NCI-H1105 (cell line): ENCODE measurements around the gene HPSE2.
"Not testable (repeated sequence)": the region's sequence is repeated elsewhere in the genome, so short reads cannot be mapped to it uniquely, and the experiment has no call there.

ENCODE experiments used
- DNase-seq: peaks from one replicate; lab custom pipeline; 2025; lab: John Stamatoyannopoulos, UW

Gene HPSE2

DNA sequence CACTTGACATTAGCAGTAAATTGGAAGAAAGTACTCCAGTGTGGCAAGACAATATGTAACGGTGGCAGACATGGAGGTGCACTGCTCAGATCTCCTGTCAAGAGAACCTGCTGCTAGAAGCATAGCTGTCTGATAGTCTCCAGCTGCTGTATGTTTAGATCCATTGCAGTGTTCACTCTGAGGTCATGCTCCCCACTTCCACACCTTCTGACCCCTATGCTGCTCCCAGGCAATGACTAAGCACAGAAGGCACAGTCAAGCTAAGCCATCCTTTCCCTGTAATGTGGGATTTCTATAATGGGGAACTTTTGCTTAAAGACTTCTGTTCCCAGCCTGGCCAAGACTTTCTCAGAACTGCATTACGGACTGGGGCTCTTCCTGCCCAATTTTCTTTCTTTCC is 315.8 kb downstream of the HPSE2 start:
- no peak for DNase-seq

DNA sequence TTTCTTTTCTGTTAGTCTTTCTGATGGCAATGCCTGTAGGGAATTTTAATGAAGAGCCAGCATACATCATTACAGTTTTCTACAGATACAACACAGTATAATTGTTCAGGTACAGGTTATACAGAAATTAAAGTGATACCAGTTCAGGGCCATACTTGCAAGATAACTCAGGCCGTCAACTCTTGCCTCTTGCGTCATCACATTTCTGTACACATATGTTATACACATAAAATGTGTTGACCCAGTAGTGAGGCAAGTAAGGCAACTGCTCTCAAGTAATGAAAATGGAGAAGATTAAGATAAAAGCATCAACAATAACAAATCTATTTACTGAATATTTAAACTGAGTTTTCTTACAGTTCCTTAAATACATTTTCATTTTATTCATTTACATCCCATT is 317.8 kb downstream of the HPSE2 start:
- no peak for DNase-seq

DNA sequence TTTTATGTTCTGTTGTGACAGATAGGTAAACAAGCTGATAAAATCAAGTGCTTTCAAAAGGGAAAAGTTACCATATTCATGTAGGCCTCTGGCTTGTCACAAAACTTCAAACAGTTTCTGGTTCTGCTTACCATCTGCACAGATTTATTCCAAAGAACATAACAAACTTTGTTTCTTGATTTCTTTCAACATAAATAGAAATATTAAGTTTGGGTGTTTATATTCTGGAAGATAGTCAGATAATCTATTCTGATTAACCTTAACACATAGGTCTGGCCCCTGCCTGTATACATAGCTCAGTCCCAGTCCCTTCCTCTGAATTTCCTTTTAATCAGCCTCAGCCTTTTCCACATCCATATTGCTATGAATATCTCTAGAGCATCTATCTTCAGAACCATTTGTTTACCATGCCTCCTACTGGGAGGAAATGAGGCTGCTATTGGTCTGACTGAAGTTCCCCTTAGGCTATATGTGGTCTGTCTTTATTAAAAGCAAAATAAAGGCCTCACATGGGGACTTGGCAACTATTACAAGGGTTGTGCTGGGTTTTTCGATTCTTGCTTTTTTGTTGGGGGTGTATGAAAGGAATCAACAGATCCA is 319.0 kb downstream of the HPSE2 start:
- DNase-seq: no peak

DNA sequence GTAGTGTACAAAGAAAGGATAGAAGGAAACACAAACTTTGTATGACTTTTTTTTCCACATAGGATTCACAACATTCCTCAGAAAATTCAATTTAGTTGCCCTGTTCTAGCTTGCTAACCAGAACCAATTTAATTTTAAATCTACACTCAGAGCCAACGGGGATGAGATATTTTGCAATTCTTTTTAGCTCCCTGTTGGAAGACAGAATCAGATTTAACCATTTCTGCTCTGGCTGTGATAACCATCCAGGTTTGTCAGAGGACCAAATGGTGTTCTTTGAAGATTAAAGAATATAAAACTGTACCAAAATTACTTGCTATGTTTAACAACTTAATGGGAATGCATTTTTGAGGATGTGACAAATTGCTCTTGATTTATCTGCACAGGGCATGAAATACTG is 319.7 kb downstream of the HPSE2 start:
- no peak for DNase-seq

DNA sequence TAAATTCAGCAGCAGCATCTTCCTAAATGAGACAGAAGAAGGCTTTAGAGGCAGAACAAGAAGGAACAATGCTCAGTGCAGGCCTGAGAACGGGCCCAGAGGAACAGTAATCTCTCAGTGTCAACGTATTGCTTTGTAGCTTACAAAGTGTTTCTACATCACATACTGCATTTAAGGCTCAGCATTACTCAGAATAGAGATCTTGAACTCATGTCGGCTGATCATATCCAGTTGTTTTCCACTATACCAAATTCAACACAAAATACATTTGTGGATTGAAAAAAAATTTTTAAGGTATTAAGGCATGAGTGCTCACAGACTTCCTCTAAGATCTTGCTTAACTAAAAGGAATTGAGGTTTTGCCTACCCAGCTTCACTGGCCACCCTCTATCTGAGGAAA is 325.1 kb downstream of the HPSE2 start:
- DNase-seq: no peak

DNA sequence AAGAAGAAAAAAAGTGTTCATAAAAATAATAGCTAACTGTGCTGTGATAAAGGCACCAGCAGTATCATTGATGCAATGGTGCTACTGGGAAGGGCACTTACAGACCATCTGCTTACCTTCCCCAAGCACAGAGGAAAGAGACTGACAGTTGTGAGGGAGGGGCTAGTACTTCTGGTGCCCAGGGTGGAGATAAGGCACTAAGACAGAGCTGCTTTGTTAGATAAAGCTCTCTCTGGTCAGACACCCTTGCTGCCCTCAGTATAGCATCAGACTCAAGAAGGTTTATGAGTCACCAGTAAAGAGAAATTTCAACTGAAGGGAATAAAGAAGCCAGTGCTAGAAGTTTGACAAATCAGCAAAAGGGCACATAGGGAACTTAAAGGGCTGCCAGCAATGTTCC is 325.6 kb downstream of the HPSE2 start:
- no peak for DNase-seq

DNA sequence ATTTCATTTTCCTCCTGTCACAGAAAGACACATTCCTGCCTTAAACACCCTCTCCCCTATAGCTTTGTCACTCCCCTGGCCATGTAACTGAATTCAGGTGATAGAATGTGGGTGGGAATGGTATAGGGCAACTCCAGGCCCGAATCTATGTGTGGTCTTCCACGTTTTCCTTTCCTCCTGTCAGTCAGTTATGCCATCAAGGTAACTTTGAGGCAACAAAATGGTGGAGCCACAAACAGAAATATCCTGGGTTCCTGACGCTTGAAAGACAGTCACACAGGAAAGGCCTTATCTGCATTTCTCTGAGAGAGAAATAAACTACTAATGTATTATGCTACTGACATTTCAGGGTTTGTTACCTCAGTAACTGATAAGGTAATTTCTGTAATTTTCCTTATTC is 326.8 kb downstream of the HPSE2 start:
- DNase-seq: no peak

DNA sequence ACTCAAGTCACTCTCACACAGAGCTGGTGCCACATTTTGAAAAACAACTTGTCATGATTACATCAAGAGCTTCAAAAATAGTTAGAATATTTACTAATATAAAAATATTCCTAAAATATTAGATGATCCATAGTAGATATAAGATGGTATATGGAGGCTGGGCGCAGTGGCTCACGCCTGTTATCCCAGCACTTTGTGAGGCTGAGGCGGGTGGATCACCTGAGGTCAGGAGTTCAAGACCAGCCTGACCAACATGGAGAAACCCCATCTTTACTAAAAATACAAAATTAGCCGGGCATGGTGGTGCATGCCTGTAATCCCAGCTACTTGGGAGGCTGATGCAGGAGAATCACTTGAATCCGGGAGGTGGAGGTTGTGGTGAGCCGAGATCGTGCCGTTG is 327.4 kb downstream of the HPSE2 start:
- not testable (repeated sequence) for DNase-seq

DNA sequence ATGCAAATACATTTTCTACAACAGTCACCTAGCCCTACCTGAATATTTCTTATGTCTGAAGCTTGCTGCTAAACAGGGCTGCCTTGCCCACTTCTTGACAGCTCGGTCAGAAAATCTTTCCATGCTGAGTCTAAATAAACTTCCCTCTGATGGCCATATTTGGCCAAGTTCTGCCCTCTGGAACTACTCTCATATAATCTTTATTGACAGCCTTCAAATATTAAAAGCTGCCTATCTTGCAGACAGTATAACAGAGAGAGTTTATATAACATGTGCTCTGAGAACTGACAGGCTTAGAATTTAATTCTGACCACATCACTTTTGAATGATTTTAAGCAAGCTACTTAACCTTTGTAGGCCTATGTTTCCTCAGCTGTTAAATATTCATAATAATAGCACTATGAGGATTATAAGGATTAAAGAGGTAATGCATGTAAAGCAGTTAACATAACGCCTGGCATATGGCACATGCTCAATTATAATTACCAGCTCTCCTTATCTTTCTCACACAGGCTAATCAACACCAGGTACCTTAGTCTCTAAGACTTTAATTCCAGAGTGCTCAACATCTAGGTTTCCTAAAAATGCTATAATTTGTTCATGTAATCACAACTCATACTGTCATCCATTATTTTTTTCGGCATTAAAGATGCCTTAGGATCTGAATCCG is 334.1 kb downstream of the HPSE2 start:
- DNase-seq: no peak

DNA sequence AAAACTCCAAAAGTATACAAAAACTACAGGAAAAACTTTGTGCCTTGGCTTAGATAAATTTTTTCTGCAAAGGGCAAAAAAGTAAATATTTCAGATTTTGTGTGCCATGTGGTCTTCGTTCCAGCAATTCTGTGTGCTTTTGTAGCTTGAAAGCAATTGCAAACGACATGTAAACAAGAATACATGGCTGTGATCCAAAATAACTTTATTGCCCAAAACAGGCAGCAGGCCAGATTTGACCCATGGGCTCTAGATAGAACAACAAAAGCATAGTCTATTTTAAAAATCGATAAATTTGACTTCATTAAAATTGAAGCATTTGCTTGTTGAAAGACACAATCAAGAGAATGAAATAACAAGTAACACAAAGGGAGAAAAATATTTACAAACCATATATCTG is 336.6 kb downstream of the HPSE2 start:
- DNase-seq: peak; percentile 9

DNA sequence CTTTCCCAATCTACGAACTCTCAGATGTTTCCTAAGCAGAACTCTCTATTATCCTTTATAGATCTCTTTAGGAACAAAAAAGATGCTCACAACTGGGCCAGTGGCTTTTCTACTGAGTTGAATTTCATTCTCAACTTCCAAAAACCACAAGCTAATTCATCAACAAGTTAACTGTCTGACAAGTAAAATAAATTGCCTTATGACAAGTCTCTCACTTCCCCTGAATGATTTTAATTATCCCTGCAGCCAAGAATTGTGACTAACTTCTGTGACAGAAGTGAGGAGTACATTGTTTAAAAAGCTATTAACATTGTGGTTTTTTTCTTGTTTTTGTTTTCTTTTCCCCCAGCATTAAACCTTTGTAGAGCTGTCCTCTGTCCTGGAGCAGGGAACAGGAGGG is 343.1 kb downstream of the HPSE2 start:
- DNase-seq: no peak

DNA sequence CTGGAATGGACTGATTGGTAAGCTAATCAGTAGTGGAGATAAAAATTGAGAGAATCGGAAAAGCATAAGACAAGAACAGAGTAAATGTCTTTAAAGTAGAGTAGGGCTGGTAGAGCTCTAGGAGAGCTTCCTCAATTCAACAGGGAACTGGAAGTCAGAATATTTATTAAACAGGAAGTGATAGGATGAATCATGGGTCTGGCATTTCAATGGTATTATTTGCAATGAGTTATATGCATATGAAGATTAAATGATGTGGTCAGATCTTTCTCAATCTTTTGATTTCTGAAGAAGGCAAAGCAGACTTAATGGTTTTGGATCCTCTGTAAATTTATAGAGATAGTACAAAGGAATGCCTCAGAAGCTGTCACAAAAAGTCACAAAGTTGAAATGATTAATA is 349.0 kb downstream of the HPSE2 start:
- DNase-seq: no peak

DNA sequence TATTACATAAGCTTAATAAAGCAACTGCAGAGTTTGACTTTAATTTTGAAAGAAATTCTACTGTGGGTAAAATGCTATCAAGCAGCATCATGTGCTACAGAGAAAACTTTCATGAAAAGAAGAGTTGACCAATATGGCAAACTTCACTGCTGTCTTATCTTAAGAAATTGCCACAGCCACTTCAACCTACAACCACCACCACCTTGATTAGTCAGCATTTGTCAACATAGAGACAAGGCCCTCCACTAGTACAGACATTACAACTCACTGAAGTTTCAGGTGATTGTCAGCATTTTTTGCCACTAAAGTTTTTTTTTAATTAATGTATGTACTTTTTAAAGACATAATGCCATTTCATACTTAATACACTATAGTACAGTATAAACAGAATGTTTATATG is 350.3 kb downstream of the HPSE2 start:
- no peak for DNase-seq

DNA sequence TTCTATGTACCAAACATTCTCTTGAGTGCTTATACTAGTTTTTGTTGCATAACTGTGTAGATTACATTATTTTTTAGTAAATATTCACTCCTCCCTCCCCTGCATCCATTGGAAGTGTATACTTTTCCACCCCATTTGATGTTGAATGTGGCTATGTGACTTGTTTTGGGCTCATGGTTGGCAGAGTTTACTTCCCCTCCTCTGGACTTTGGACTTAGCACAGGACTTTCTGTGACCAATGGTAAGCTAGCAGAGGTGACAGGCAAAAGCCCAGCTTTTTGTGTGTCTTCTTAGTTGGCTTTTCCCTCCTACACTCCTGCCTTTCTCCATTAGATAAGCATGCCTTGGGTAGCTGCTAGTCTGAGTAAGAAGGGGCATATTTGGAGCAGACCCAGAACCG is 353.9 kb downstream of the HPSE2 start:
- no peak for DNase-seq

DNA sequence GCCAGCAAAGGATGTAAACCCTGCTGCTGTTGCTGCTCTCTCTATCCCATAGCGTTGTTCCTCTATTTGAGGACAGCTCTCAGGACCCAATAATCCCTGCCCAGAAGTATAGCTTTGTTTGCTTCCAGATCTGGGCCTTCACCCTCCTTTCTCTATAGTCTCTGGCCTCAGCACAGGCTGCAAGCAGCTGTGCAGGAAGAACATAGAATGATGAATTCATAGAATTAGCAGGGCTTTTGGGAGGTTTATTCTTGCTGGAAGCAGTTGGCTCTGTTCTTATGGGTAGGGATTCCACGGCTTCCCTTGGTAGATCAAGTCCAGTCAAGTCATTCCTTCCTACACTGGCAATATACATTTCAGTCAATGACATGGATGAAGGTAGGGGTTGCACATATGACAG is 354.7 kb downstream of the HPSE2 start:
- DNase-seq: no peak

DNA sequence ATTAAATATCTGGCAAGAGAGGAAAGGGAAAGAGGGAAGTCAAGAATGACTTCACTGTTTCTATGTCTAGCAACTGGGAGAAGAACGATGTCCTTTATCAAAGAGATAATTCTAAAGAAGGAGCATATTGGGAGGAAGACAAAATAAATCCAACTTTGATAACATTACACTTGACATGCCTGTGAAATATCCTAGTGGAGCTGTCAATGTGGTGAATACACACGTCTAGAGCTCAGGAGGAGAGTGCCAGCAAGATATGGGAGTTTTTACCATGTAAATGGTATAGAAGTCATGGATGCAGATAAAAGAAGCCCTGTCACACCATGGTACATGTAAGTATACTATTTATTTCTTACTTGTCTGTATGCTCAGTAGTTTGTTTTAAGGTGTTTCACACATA is 356.7 kb downstream of the HPSE2 start:
- no peak for DNase-seq

DNA sequence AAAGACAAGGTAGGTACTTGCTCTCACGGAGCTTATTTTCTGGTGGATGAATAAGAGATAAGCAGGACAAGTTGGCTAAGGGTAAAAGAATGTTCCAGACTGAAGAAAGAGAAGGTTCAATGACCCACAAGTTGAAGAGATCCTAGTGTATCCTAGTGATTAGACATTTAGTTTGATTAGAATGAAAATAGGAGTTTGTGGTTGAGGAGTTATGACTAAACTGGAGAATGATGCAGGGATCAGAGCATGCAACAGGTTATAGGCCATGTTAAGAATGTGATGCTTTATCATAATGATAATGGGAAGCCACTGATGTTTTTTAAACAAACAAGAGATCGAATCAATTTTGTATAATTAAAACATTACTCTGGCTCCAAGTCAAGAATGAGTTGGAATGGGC is 357.2 kb downstream of the HPSE2 start:
- DNase-seq: no peak

DNA sequence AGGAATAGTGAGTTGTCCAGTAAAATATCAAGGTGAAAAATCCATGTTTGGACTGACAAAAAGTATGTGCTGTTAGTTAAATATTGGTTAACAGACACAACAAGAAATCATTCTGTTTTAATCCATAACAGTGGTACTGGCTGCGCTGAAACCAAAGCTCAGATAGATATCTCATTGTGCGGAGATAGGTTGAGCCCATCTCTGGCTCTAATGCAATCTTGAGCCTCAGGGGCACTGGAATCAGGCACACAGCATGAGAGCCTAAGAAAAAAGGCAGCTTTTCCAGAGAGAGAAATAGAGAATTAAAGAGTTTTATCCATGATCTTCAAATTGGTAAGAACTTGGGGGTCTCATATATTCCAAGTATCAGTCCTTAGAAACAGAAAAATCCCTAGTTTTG is 373.7 kb downstream of the HPSE2 start:
- DNase-seq: no peak

DNA sequence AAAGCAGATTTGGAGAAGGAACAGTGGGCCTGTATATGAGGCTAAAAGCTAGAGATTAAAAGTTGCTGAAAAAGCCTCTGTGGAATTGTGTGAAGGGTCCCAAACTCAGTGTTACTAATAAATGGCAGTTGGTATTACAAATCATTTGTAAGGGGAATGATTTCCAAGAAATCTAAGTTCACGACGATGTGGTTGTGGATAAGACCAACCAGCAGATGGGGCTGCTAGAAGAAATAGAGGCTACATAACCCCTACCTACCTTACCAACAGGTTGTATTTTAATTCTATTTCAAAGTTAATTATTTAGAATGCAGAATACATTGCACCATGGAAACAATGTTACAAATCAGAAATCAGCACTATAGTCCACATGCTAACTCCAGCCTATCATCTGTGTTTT is 377.1 kb downstream of the HPSE2 start:
- no peak for DNase-seq

DNA sequence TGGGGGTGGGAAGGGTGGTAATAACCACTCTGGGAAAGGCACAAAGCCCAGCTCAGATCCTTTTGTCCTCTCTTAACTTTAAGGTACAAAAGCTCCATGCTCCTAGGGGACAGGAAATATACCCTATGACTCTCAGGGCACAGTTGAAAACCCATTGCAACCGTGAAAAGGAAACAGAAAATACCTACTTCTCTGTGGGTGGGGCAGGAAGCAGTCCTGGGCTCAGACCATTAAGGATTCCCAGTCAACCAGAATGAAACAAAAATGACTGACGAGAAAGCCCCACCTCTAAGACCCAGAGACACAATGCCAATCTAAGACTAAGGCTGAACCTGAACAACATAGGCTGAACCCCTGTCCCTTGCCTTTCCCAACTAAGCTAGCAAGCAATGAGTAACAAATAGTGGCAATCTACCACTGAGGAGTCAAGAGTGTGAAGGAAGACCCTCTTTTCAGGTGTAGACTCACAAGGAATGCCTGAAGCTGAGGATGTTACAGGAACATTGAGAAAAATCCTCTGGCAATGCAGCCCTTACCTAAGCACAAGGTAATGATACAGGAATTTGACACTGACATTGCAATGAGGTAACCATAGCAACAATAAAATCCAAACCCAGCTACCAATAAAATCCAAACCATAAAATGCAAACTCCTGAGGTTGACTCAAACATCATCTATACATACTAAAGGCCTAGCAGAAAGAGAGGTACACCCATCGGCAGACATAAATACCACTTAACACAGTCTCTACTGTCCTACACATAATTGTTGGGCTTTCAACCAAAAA is 380.1 kb downstream of the HPSE2 start:
- DNase-seq: no peak

DNA sequence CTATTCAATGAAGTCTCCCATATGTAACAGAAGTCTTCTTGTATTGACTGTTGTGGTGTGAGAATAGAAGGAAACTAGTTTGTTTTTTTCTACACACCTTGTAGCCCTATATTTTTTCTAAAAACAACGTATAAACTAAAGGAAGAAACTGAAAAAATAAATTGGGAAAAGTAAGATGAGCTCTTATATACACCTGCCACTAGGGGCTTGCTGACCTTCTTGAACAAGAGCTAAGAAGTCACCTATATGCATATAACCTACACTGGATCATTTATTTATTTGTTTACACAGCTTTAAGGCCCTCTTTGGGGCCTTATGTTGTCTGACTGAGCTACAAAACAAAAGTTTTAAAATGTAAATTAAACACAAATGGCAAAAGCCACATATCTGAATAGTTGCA is 383.0 kb downstream of the HPSE2 start:
- no peak for DNase-seq

DNA sequence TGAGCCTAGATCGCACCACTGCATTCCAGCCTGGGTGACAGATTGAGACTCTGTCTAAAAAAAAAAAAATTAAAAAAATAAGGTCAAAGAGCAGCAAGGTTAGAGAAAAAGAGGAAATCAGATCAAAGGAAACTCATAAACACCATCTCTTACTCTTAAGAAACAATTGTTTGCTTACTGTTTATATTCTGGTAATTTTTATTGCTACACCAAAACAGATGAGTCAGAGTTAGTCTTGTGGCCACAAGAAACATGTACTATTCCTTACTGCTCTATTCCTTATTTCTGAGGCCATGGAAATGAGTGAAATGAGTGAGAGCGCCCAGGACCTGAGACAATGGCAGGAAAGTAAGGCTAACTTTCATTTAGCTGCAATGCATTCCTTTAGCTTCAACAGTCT is 387.3 kb downstream of the HPSE2 start:
- no peak for DNase-seq

DNA sequence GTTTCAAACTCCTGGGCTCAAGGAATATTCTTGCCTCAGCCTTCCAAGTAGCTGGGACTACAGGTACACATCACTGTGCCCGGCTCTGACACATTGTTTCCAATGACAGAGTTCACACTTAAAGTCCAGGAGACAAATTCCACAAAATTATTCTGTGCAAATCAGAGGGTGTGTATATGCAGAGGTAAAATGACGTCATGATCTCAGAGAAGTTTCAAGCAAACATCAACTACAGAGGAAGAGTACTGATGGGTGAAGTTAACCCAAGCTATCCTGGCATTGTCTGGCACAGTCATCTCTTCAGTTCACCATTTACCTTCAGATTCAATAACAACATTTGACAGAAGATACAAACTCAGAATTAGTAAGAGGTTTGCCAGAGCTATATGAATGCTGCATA is 388.9 kb downstream of the HPSE2 start:
- DNase-seq: no peak

DNA sequence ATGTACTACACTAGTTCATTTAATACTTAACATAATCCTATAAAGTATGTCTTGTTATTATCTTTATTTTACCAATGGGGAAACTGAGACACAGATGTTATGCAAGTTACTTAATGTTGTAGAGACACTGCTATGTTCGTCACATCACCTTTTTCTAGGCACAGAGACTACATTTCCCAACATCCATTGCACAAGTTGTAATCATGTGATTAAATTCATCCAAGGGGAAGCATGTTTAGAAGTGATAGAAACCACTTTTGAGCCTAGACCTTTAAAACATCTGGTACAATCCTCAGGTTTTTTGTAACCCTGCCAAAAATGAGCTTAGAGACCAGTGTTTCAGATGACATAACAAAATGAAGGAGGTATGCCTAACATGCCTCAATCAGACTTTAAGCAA is 402.1 kb downstream of the HPSE2 start:
- no peak for DNase-seq
